ENCODE results near the gene FNBP1L.
"Not testable (repeated sequence)": the region's sequence is repeated elsewhere in the genome, so short reads cannot be mapped to it uniquely, and the experiment has no call there.

The FNBP1L gene

DNA sequence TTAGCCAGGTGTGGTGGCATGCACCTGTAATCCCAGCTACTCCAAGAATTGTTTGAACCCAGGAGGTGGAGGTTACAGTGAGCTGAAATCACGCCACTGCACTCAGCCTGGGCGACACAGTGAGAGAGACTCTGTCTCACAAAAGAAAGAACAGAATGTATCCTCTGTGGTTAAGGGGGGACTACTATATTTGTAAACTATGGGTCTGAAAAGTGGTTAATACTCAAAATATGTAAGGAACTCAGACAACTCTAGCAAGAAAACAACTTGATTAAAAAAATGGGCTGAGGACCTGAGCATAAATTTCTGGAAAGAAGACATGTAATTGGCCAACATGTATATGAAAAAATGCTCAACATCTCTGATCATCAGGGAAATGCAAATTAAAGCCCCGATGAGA, 11.2 kb downstream of the FNBP1L start:
- TF ChIP-seq, protein P1, sequence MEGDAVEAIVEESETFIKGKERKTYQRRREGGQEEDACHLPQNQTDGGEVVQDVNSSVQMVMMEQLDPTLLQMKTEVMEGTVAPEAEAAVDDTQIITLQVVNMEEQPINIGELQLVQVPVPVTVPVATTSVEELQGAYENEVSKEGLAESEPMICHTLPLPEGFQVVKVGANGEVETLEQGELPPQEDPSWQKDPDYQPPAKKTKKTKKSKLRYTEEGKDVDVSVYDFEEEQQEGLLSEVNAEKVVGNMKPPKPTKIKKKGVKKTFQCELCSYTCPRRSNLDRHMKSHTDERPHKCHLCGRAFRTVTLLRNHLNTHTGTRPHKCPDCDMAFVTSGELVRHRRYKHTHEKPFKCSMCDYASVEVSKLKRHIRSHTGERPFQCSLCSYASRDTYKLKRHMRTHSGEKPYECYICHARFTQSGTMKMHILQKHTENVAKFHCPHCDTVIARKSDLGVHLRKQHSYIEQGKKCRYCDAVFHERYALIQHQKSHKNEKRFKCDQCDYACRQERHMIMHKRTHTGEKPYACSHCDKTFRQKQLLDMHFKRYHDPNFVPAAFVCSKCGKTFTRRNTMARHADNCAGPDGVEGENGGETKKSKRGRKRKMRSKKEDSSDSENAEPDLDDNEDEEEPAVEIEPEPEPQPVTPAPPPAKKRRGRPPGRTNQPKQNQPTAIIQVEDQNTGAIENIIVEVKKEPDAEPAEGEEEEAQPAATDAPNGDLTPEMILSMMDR (IDR thresholded peaks at IDR 0.05) = no peak
- Mint-ChIP-seq H3K4me3 (no peak overlapping the region), H3K27ac (no peak overlapping the region), H3K4me1 (no peaks in the 10 kb centered on the region), H3K9me3 (peaks cover 80% of the 10 kb centered on the region), H3K27me3 (ENCODE audit: low read depth, poor library complexity) (no peaks in the 10 kb centered on the region), H3K36me3 (ENCODE audit: low read depth) (peaks cover 93% of the 10 kb centered on the region)
- no peak for DNase-seq

DNA sequence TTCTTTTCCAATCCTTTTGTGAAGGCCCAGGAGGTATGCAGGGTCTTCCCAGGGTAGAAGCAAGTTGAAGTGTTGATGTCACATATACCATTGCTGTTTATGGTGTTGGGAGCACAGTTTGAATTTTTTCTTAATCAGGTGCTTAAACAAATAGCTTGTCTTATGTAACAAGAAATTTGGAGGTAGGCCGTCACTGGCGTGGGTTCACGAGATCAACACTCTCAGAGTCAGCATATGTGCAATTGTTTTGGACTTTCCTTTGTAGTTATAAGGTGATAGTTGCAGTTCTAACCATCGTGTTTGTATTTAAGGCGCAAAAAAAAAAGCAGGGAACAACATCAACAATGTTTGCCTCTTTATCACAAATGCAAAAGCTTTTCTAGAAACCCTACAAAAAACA, 13.3 kb downstream of the FNBP1L start:
- Mint-ChIP-seq H3K27ac (no peak overlapping the region), H3K9me3 (peaks cover 95% of the 10 kb centered on the region), H3K4me3 (no peak overlapping the region), H3K4me1 (no peaks in the 10 kb centered on the region), H3K36me3 (ENCODE audit: low read depth) (peaks cover 97% of the 10 kb centered on the region), H3K27me3 (ENCODE audit: low read depth, poor library complexity) (no peaks in the 10 kb centered on the region)
- TF ChIP-seq, protein P1 (IDR thresholded peaks at IDR 0.05) = no peak
- DNase-seq = no peak

DNA sequence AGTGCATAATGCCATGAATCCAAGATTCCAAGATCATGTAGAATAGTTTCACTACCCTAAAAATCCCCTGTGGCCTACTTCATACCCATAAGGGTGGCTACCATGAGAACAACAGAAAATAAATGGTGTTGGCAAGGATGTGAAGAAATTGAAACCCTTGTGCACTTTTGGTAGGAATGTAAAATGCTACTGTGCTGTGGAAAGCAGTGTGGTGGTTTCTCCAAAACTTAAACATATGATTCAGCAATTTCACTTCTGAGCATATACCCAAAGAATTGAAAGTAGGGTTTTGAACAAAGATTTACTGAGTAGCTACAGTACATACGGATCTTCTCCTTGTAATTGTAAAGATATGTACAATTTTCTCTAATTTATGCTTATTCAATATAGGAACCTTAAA, 16.0 kb downstream of the FNBP1L start:
- Mint-ChIP-seq H3K36me3 (ENCODE audit: low read depth) (peaks cover 100% of the 10 kb centered on the region), H3K27me3 (ENCODE audit: low read depth, poor library complexity) (no peaks in the 10 kb centered on the region), H3K4me3 (no peak overlapping the region), H3K27ac (no peak overlapping the region), H3K4me1 (no peaks in the 10 kb centered on the region), H3K9me3 (peaks cover 100% of the 10 kb centered on the region)
- DNase-seq = no peak
- TF ChIP-seq, protein P1 (IDR thresholded peaks at IDR 0.05) = no peak

DNA sequence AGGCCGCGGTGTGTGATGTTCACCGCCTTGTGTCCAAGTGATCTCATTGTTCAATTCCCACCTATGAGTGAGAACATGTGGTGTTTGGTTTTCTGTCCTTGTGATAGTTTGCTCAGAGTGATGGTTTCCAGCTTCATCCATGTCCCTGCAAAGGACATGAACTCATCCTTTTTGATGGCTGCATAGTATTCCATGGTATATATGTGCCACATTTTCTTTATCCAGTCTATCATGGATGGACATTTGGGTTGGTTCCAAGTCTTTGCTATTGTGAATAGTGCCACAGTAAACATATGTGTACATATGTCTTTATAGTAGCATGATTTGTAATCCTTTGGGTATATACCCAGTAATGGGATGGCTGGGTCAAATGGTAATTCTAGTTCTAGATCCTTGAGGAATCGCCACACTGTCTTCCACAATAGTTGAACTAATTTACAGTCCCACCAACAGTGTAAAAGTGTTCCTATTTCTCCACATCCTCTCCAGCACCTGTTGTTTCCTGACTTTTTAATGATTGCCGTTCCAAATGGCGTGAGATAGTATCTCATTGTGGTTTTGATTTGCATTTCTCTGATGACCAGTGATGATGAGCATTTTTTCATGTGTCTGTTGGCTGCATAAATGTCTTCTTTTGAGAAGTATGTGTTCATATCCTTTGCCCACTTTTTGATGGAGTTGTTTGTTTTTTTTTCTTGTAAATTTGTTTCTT, 17.6 kb downstream of the FNBP1L start:
- not testable (repeated sequence) for H3K4me1 Mint-ChIP-seq; H3K27me3 Mint-ChIP-seq (ENCODE audit: low read depth, poor library complexity); DNase-seq; H3K27ac Mint-ChIP-seq; H3K4me3 Mint-ChIP-seq
- peaks cover 100% of the 10 kb centered on the region for H3K9me3 Mint-ChIP-seq
- peaks cover 100% of the 10 kb centered on the region for H3K36me3 Mint-ChIP-seq (ENCODE audit: low read depth)

DNA sequence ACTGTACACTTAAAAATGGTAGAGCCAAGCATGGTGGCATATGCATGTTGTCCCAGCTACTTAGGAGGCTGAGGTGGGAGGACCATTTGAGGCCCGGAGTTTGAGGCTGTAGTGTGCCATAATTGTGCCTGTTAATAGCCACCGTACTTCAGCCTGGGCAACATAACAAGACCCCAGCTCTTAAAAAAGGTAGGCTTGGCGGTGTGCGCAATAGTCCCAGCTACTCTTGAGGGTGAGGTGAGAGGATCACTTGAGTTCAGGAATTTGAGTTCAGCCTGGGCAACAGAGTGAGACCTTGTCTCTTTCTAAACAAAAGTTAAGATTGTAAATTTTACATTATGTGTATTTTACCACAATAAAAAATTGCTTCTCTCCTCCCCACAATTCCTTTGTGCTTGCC, 19.7 kb downstream of the FNBP1L start:
- no peak for DNase-seq
- H3K9me3 Mint-ChIP-seq = peaks cover 91% of the 10 kb centered on the region
- H3K4me3 Mint-ChIP-seq = no peak overlapping the region
- TF ChIP-seq, protein P1 (IDR thresholded peaks at IDR 0.05) = no peak
- no peak overlapping the region for H3K27ac Mint-ChIP-seq
- no peaks in the 10 kb centered on the region for H3K4me1 Mint-ChIP-seq
- H3K27me3 Mint-ChIP-seq (ENCODE audit: low read depth, poor library complexity) = peaks cover 2% of the 10 kb centered on the region
- H3K36me3 Mint-ChIP-seq (ENCODE audit: low read depth) = peaks cover 93% of the 10 kb centered on the region

DNA sequence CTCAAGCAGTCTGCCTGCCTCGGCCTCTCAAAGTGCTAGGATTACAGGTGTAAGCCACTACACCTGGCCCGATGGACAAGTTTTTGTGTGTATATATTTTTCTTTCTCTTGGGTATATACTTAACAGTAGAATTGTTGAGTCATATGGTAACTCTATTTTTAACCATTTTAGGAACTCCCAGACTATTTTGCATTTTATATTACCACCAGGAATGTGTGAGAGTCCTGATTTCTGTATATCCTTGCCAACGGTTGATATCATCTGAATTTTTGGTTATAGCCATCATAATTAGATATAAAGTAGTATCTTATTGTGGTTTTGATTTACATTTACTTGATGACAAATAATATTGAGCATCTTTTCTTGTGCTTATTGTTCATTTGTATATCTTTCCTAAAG, 20.7 kb downstream of the FNBP1L start:
- H3K9me3 Mint-ChIP-seq = peaks cover 91% of the 10 kb centered on the region
- TF ChIP-seq, protein P1 (IDR thresholded peaks at IDR 0.05) = no peak
- H3K27me3 Mint-ChIP-seq (ENCODE audit: low read depth, poor library complexity) = peaks cover 2% of the 10 kb centered on the region
- H3K4me1 Mint-ChIP-seq = no peaks in the 10 kb centered on the region
- H3K27ac Mint-ChIP-seq = no peak overlapping the region
- H3K36me3 Mint-ChIP-seq (ENCODE audit: low read depth) = peaks cover 93% of the 10 kb centered on the region
- no peak overlapping the region for H3K4me3 Mint-ChIP-seq
- no peak for DNase-seq

DNA sequence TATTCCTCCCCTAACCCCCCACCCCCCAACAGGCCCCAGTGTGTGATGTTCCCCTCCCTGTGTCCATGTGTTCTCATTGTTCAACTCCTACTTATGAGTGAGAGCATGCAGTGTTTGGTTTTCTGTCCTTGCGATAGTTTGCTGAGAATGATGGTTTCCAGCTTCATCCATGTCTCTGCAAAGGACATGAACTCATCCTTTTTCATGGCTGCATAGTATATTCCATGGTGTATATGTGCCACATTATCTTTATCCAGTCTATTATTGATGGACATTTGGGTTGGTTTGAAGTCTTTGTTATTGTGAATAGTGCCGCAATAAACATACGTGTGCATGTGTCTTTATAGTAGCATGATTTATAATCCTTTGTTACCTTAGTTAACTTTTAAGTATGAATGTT, 21.3 kb downstream of the FNBP1L start:
- H3K4me3 Mint-ChIP-seq; H3K27me3 Mint-ChIP-seq (ENCODE audit: low read depth, poor library complexity); DNase-seq; H3K27ac Mint-ChIP-seq; H3K4me1 Mint-ChIP-seq: not testable (repeated sequence)
- H3K9me3 Mint-ChIP-seq = peaks cover 91% of the 10 kb centered on the region
- H3K36me3 Mint-ChIP-seq (ENCODE audit: low read depth) = peaks cover 93% of the 10 kb centered on the region
